Brain microvascular endothelial cell (primary cell): ENCODE data around the gene OTOS.

Experiments
- DNase-seq: peaks from one replicate; pipeline ENCODE4 v3.0.0-alpha.2; 2020
- H3K27ac ChIP-seq: fragments of 250-450 bp; sonication (Bioruptor Pico); 2 replicates; pipeline ENCODE4 v1.5.1; 2020; ENCODE audit warnings: mild to moderate bottlenecking, moderate library complexity
- H3K27me3 ChIP-seq: fragments of 250-450 bp; sonication (Bioruptor Pico); replicated peaks from 2 replicates; pipeline ENCODE4 v1.5.1; 2020; ENCODE audit warnings: mild to moderate bottlenecking
- H3K36me3 ChIP-seq: fragments of 250-450 bp; sonication (Bioruptor Pico); replicated peaks from 2 replicates; pipeline ENCODE4 v1.5.1; 2020; ENCODE audit warnings: mild to moderate bottlenecking
- H3K4me3 ChIP-seq: 2 replicates; pipeline ENCODE4 v1.5.1; 2011; ENCODE audit warnings: low read depth, mild to moderate bottlenecking, control low read depth, low read length, moderate library complexity
- in situ Hi-C: cut with HindIII; loops from 2 replicates; pipeline ENCODE4 v1.10.0; 2017; ENCODE audit warnings: low sequenced_read_pairs, low pct_ligation_motif_present
- TF ChIP-seq, protein P1 (sequence below): IDR thresholded peaks from 2 replicates; pipeline ENCODE4 v1.5.1; 2011; ENCODE audit warnings: low read depth, mild to moderate bottlenecking, moderate library complexity, low read length, control low read depth, inconsistent platforms; ENCODE audit errors: missing control alignments

The OTOS gene

DNA sequence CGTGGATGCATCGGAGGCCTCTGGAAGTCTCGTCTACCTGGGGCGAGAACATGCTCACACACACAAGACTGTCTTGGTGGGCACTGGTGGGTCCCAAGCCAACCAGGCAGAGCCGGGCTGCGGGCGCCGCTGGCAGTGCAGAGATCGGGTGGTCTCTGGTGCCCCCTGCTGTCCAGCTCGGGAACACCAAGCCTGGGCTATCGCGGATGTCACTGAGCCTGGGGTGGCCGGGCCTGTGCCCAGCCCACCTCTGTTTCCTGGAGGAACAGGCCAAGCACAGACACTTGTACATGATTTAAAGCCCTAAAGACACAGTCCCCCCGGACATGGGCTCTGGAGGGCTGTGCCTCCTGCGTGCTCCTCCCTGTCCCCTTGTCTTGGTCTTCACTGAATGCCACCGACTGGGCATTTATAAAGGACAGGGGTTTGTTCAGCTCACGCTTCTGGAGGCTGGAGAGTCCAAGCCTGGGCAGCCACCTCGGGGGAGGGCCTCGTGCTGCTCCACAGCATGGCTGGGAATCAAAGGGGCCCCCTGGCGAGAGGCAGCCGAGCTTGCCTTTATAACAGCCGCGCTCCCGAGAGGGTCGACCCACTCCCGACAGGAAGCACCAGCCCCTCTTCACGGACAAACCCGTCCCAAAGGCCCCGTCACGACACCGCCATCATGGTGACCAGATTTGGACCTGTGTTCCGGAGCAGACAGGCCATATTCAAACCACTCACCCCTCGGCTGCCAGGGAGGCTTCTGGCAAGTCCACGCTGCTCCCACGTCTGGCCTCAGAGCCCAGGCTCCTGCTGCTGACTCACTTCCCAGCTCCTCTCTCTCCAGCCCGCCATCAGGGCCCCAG, 3.6 kb upstream of the OTOS start:
- DNase-seq = peak; percentile 46
- peaks cover 9% of the 10 kb centered on the region for H3K27me3 ChIP-seq
- in situ Hi-C loops = no loop called here
- TF ChIP-seq, protein P1, sequence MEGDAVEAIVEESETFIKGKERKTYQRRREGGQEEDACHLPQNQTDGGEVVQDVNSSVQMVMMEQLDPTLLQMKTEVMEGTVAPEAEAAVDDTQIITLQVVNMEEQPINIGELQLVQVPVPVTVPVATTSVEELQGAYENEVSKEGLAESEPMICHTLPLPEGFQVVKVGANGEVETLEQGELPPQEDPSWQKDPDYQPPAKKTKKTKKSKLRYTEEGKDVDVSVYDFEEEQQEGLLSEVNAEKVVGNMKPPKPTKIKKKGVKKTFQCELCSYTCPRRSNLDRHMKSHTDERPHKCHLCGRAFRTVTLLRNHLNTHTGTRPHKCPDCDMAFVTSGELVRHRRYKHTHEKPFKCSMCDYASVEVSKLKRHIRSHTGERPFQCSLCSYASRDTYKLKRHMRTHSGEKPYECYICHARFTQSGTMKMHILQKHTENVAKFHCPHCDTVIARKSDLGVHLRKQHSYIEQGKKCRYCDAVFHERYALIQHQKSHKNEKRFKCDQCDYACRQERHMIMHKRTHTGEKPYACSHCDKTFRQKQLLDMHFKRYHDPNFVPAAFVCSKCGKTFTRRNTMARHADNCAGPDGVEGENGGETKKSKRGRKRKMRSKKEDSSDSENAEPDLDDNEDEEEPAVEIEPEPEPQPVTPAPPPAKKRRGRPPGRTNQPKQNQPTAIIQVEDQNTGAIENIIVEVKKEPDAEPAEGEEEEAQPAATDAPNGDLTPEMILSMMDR = peak; percentile 95
- H3K36me3 ChIP-seq = no peaks in the 10 kb centered on the region
- H3K27ac ChIP-seq = no peak overlapping the region
- no peak overlapping the region for H3K4me3 ChIP-seq

DNA sequence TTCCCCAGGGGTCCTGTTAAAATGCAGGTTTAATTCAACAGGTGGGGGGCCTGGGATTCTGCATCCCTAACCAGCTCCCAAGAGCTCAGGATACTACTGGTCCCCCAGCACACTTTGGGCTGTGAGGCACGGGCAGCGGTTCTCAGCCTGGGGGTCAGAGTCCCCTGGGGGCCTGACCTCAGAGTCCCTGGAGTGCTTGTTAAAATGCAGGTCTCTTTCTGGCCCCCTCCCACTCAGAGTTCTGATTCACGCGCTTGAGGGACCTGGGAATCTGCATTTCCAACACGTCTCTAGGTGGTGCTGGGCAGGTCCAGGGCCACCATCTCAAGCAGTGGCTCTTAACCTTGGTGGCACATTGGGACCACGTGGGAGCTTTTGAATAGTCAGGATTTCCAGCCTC, 2.8 kb upstream of the OTOS start:
- Histone ChIP-seq H3K4me3 (no peak overlapping the region), H3K36me3 (no peaks in the 10 kb centered on the region), H3K27me3 (peaks cover 9% of the 10 kb centered on the region), H3K27ac (no peak overlapping the region)
- no peak for DNase-seq
- in situ Hi-C loops = no loop called here
- TF ChIP-seq, protein P1 = no peak

DNA sequence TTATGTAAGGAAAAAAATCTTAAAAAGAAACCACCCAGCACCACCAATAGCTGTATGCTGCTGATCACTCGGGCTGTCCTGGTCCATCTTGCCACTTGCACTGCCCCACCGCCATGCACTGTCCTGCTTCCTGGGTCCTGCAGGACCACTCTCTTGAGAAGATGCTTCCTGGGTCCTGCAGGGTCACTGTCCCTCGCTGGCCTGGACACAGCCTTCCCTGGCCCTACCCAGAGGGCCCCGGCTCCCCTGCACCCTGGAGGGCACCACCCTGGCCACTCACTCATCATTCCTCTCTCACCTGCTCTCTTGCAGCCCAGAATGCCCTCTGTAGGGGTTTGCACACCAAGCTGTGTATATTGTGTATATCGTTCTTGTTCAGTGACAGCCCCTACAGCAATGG, 2.4 kb upstream of the OTOS start:
- peaks cover 9% of the 10 kb centered on the region for H3K27me3 ChIP-seq
- no peak overlapping the region for H3K4me3 ChIP-seq
- DNase-seq = no peak
- TF ChIP-seq, protein P1 = no peak
- in situ Hi-C loops = no loop called here
- H3K36me3 ChIP-seq = no peaks in the 10 kb centered on the region
- H3K27ac ChIP-seq = no peak overlapping the region

DNA sequence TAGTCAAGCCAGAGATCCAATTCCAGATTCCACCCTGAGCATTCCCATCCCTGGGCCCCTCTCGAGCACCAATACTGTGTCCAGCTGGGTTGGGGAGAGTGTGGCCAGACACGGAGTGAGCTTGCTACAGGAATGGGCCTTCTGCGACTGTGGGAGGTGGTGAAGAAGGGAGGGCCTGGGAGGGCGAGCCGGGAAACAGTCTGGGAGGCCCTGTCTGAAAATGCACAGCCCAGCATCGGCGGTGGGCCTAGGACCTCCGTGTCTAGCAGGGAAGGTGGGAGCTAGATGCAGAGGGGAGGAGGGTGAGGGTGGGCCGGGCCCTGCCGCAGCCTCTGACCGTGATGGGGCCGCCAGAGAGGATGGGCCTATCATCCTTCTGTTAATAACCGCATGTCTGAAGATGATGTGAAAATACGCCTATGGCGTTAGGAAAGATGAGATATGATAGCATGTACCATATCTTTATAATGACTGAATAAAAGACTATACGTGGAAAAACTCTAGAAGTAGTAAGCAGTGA, 1.9 kb upstream of the OTOS start:
- Histone ChIP-seq H3K4me3 (no peak overlapping the region), H3K27ac (no peak overlapping the region), H3K27me3 (peaks cover 9% of the 10 kb centered on the region), H3K36me3 (no peaks in the 10 kb centered on the region)
- TF ChIP-seq, protein P1 = no peak
- DNase-seq = no peak
- in situ Hi-C loops = no loop called here

DNA sequence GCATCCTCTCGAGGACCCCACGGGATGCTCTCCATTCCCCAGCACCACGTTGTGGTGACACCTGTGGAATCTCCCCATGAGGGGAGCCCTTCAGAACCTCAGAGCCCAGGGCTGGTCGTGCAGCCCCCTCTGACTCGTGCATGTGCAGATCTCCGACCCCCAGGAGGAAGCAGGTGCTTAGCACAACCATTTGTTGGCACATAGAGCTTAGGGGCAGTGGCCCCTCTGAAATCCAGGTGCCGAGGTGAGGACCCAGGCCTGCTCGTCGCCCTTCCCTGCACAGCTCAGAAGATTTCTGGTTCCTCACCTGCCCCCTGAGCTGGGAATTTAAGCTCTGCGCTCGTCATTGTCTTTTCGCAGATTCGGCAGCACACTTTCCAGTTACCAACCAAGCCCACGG, 1.3 kb upstream of the OTOS start:
- Histone ChIP-seq H3K36me3 (no peaks in the 10 kb centered on the region), H3K4me3 (no peak overlapping the region), H3K27me3 (peaks cover 9% of the 10 kb centered on the region), H3K27ac (no peak overlapping the region)
- in situ Hi-C loops = no loop called here
- no peak for DNase-seq
- TF ChIP-seq, protein P1 = no peak
